Endothelial cell of umbilical vein (primary cell): ENCODE measurements around the gene FAM168B. TPM values are rescaled to one million over a fixed set of nuclear protein-coding genes. Genes with fewer than 3 reads are reported as not detected.

Experiments used
- BruUV-seq: library from RNA; stranded (reverse); fragments of 400-500 nt; replicated peaks from 2 replicates; lab custom pipeline; 2021; lab: Mats Ljungman, UMichigan
- CTCF ChIA-PET: fragments of 300-600, 350-600 bp; sonication (Branson Sonifier 250); formaldehyde crosslinking; loops from one replicate; lab custom pipeline; 2021; ENCODE audit warnings: antibody characterized with exemption, inconsistent platforms; lab: Charles Lee
- POLR2A ChIA-PET: fragments of 300-600, 350-600 bp; sonication (Branson Sonifier 250); formaldehyde crosslinking; loops from one replicate; lab custom pipeline; 2021; ENCODE audit warnings: antibody characterized with exemption, inconsistent platforms; lab: Charles Lee
- DNase-seq: peaks from one replicate; pipeline ENCODE4 v3.0.0-alpha.2; 2011; ENCODE audit warnings: low read depth, low spot score
- FAIRE-seq: peaks from 2 replicates; lab custom pipeline; 2011; peaks lifted over from hg19 to GRCh38; lab: Jason Lieb, UNC
- H2AFZ ChIP-seq: 2 replicates; pipeline ENCODE4 v1.6.0; 2012; ENCODE audit warnings: low read depth, low read length, control low read depth, inconsistent platforms
- H3K27ac ChIP-seq: 2 replicates; pipeline ENCODE4 v1.5.1; 2011; ENCODE audit warnings: low read depth, mild to moderate bottlenecking, control low read depth, low read length, moderate library complexity; ENCODE audit not compliant: insufficient read depth
- H3K27me3 ChIP-seq, 2 experiments: 2 replicates each; pipeline versions ENCODE4 v1.6.0 to v1.6.1; 2011; ENCODE audit warnings: low read length in 2 of 2, mixed read lengths in 1 of 2; ENCODE audit not compliant: control insufficient read depth in 2 of 2, insufficient read depth in 2 of 2
- H3K36me3 ChIP-seq, 2 experiments: 2 replicates in 1 of 2; 3 replicates in 1 of 2; pipeline ENCODE4 v1.5.1; 2011; ENCODE audit warnings: low read length in 2 of 2, mild to moderate bottlenecking in 1 of 2, moderate library complexity in 1 of 2; ENCODE audit not compliant: control insufficient read depth in 2 of 2, insufficient read depth in 2 of 2; ENCODE audit errors: extremely low read depth in 1 of 2
- H3K4me1 ChIP-seq: 3 replicates; pipeline ENCODE4 v1.5.1; 2011; ENCODE audit warnings: mild to moderate bottlenecking, low read length; ENCODE audit not compliant: control insufficient read depth, insufficient read depth; ENCODE audit errors: extremely low read depth
- H3K4me2 ChIP-seq: 2 replicates; pipeline ENCODE4 v1.6.1; 2011; ENCODE audit warnings: low read length, control low read depth, mixed read lengths; ENCODE audit not compliant: insufficient read depth
- H3K4me3 ChIP-seq, 3 experiments: fragments of 200-600 bp in 1 of 3; sonication (generic), shearing (Covaris generic) in 1 of 3; replicated peaks in 1 of 3; 2 replicates each; pipeline ENCODE4 v1.5.1; 2011 to 2016; ENCODE audit warnings: control low read depth in 3 of 3, low read length in 3 of 3, mild to moderate bottlenecking in 2 of 3, inconsistent platforms in 1 of 3, low read depth in 1 of 3, moderate library complexity in 1 of 3; ENCODE audit not compliant: insufficient read depth in 1 of 3
- H3K79me2 ChIP-seq: 2 replicates; pipeline ENCODE4 v1.6.0; 2012; ENCODE audit warnings: low read length, inconsistent platforms; ENCODE audit not compliant: control insufficient read depth, insufficient read depth
- H3K9ac ChIP-seq: replicated peaks from 2 replicates; pipeline ENCODE3; 2011; ENCODE audit warnings: low read length, control low read depth; ENCODE audit not compliant: insufficient read depth; ENCODE audit errors: extremely low read depth
- H3K9me1 ChIP-seq: replicated peaks from 3 replicates; pipeline ENCODE4 v1.6.0; 2011; ENCODE audit warnings: mild to moderate bottlenecking, low read length; ENCODE audit not compliant: control insufficient read depth, insufficient read depth; ENCODE audit errors: extremely low read depth
- H3K9me3 ChIP-seq: replicated peaks from 2 replicates; pipeline ENCODE4 v1.5.1; 2012; ENCODE audit warnings: low read length, inconsistent platforms; ENCODE audit not compliant: control insufficient read depth, insufficient read depth
- H4K20me1 ChIP-seq: replicated peaks from 2 replicates; pipeline ENCODE3; 2011; ENCODE audit warnings: mild to moderate bottlenecking, low read length; ENCODE audit not compliant: control insufficient read depth, insufficient read depth; ENCODE audit errors: extremely low read depth
- EZH2 ChIP-seq: IDR thresholded peaks from 2 replicates; pipeline ENCODE4 v1.6.1; 2012; ENCODE audit warnings: borderline replicate concordance, low read depth, mild to moderate bottlenecking, moderate library complexity, low read length, inconsistent platforms; ENCODE audit not compliant: severe bottlenecking
- FOS ChIP-seq: IDR thresholded peaks from 2 replicates; pipeline ENCODE4 v1.6.1; 2011; ENCODE audit warnings: mild to moderate bottlenecking, low read length, moderate library complexity, borderline replicate concordance; ENCODE audit not compliant: insufficient read depth
- GATA2 ChIP-seq: IDR thresholded peaks from 2 replicates; pipeline ENCODE4 v1.7.0; 2011; ENCODE audit warnings: low read depth, mild to moderate bottlenecking, moderate library complexity, mixed read lengths, low read length; ENCODE audit not compliant: insufficient read length, insufficient read depth
- JUN ChIP-seq: IDR thresholded peaks from 2 replicates; pipeline ENCODE4 v1.6.1; 2011; ENCODE audit warnings: borderline replicate concordance, low read depth; ENCODE audit not compliant: insufficient read length, insufficient read depth
- MAX ChIP-seq: IDR thresholded peaks from 2 replicates; pipeline ENCODE4 v1.6.1; 2011; ENCODE audit not compliant: insufficient read depth, insufficient read length
- MYC ChIP-seq: IDR thresholded peaks from one replicate; pipeline ENCODE4 v1.6.1; 2011; ENCODE audit warnings: mild to moderate bottlenecking, low read depth, low read length
- POLR2A ChIP-seq: IDR thresholded peaks from 2 replicates; pipeline ENCODE4 v1.6.1; 2012; ENCODE audit warnings: low read depth, mild to moderate bottlenecking, control low read depth, low read length
- POLR2AphosphoS5 ChIP-seq: IDR thresholded peaks from 2 replicates; pipeline ENCODE4 v1.6.1; 2012; ENCODE audit warnings: low read depth, mild to moderate bottlenecking, control low read depth, low read length, moderate library complexity; ENCODE audit not compliant: insufficient read depth
- dilution Hi-C: fragments of 300-500 bp; cut with MboI; formaldehyde crosslinking; loops from one replicate; pipeline ENCODE4 v1.15.0; 2019; ENCODE audit warnings: low sequenced_read_pairs; ENCODE audit not compliant: extremely low pct_ligation_motif_present
- intact Hi-C: fragments of 100-400 bp; cut with micrococcal nuclease; formaldehyde crosslinking; loops from one replicate; pipeline ENCODE4 v1.10.0; 2022
- polyA plus RNA-seq, 4 experiments: library from polyadenylated mRNA; depleted of rRNA in 3 of 4; stranded (reverse) in 3 of 4; unstranded in 1 of 4; fragments of >200 nt; gene quantifications; 2 replicates each; pipeline versions ENCODE4 v1.2.1 to v1.2.3, GENCODE V29; 2011 to 2012; ENCODE audit warnings: missing spikeins in 1 of 4
- total RNA-seq: library from RNA; stranded (reverse); gene quantifications from 2 replicates; pipeline ENCODE4 v1.2.3, GENCODE V29; 2021
- TF ChIP-seq, protein P1 (sequence below), 2 donors: IDR thresholded peaks; 1 replicate in 1 of 2; 2 replicates in 1 of 2; pipeline ENCODE4 v1.5.1; 2011; ENCODE audit warnings: low read length in 2 of 2, mild to moderate bottlenecking in 2 of 2, moderate library complexity in 2 of 2, control low read depth in 1 of 2, inconsistent platforms in 1 of 2, low read depth in 1 of 2; ENCODE audit not compliant: insufficient read depth in 1 of 2; ENCODE audit errors: extremely low read depth in 1 of 2

Gene FAM168B
- total and polyA plus RNA-seq, 2 donors (not counting 3 experiments of a cell fraction or from before 2014, with no cell fraction given): 109 to 183 TPM

DNA sequence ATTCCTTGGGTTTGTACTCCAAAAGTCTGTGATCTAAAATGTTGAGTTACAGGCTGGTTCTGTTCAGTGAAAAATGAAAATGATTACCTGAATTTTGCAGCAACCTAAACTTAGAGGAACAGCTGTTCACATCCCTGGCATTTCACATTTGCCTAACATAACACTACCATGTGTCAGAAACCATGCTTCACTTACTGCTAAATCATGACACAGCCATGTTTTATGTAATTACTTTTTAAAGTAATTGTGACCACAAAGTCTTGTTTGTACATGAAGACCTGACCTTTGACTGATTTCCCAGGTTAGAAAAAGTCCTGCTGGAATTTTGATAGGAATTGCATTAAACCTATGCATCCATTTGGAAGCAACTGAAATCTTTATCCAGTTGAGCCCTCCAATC lies 79.1 kb downstream of the FAM168B start:
- H3K4me2 ChIP-seq: no peak overlapping the region

More for the DNA sequence above, 79.1 kb downstream of the FAM168B start:
- DNase-seq: no peak
- H3K4me1 ChIP-seq: no peaks in the 10 kb centered on the region
- no peak overlapping the region for H2AFZ ChIP-seq
- no peaks in the 10 kb centered on the region for H3K79me2 ChIP-seq
- H3K9me3 ChIP-seq: no peaks in the 10 kb centered on the region
- dilution Hi-C loops (no loop called here), intact Hi-C loops (no loop called here)
- ChIA-PET CTCF (no interaction called here), POLR2A (no interaction called here)
- no peak overlapping the region for H3K27ac ChIP-seq
- H3K9me1 ChIP-seq: no peaks in the 10 kb centered on the region
- peaks cover 4 to 6% of the 10 kb centered on the region in 2 experiments for H3K27me3 ChIP-seq
- H4K20me1 ChIP-seq: no peaks in the 10 kb centered on the region
- no TSS peak for BruUV-seq
- FAIRE-seq: no peak
- H3K9ac ChIP-seq: no peak overlapping the region
- no peak overlapping the region for H3K4me3 ChIP-seq
- TF ChIP-seq JUN (no peak), POLR2A (no peak), FOS (no peak), EZH2 (no peak), MAX (no peak), POLR2AphosphoS5 (no peak), GATA2 (no peak), MYC (no peak)
- TF ChIP-seq, protein P1, sequence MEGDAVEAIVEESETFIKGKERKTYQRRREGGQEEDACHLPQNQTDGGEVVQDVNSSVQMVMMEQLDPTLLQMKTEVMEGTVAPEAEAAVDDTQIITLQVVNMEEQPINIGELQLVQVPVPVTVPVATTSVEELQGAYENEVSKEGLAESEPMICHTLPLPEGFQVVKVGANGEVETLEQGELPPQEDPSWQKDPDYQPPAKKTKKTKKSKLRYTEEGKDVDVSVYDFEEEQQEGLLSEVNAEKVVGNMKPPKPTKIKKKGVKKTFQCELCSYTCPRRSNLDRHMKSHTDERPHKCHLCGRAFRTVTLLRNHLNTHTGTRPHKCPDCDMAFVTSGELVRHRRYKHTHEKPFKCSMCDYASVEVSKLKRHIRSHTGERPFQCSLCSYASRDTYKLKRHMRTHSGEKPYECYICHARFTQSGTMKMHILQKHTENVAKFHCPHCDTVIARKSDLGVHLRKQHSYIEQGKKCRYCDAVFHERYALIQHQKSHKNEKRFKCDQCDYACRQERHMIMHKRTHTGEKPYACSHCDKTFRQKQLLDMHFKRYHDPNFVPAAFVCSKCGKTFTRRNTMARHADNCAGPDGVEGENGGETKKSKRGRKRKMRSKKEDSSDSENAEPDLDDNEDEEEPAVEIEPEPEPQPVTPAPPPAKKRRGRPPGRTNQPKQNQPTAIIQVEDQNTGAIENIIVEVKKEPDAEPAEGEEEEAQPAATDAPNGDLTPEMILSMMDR (IDR thresholded peaks at IDR 0.05; ENCODE audit: extremely low read depth in 1 of 2, insufficient read depth in 1 of 2, low read depth in 1 of 2, low read length in 2 of 2): no peak
- H3K36me3 ChIP-seq: no peaks in the 10 kb centered on the region
